KMS-11 (cell line): ENCODE results near the gene FMR1NB.

Experiments used
- H2AFZ ChIP-seq: fragments of 200-600 bp; sonication (generic); 2 replicates; pipeline ENCODE4 v1.6.1; 2016; ENCODE audit warnings: antibody characterized with exemption, mixed run types, low read depth
- H3K27ac ChIP-seq: fragments of 200-600 bp; sonication (generic); 2 replicates; pipeline ENCODE4 v1.6.1; 2016; ENCODE audit warnings: mild to moderate bottlenecking, mixed run types
- H3K27me3 ChIP-seq: fragments of 200-600 bp; sonication (generic); 2 replicates; pipeline ENCODE4 v1.6.1; 2017; ENCODE audit warnings: mild to moderate bottlenecking, low read depth, mixed run types, moderate library complexity; ENCODE audit not compliant: insufficient read depth
- H3K36me3 ChIP-seq: fragments of 200-600 bp; sonication (generic); 2 replicates; pipeline ENCODE4 v1.6.1; 2017; ENCODE audit warnings: mild to moderate bottlenecking, mixed run types; ENCODE audit not compliant: insufficient read depth
- H3K4me1 ChIP-seq: fragments of 200-600 bp; sonication (generic); 2 replicates; pipeline ENCODE4 v1.6.1; 2016; ENCODE audit warnings: mild to moderate bottlenecking, low read depth, mixed run types; ENCODE audit not compliant: poor library complexity, severe bottlenecking
- H3K4me2 ChIP-seq: fragments of 200-600 bp; sonication (generic); 2 replicates; pipeline ENCODE4 v1.7.0; 2016; ENCODE audit warnings: mild to moderate bottlenecking, mixed run types
- H3K4me3 ChIP-seq: fragments of 200-600 bp; sonication (generic); IDR thresholded peaks from 2 replicates; pipeline ENCODE4 v1.6.1; 2017; ENCODE audit warnings: low read depth, low read length, mixed read lengths; ENCODE audit not compliant: insufficient read depth
- H3K79me2 ChIP-seq: fragments of 200-600 bp; sonication (generic); 2 replicates; pipeline ENCODE4 v1.6.1; 2016; ENCODE audit warnings: low read depth, mixed run types; ENCODE audit not compliant: insufficient read depth
- H3K9ac ChIP-seq: fragments of 200-600 bp; sonication (generic); 2 replicates; pipeline ENCODE4 v1.6.1; 2016; ENCODE audit warnings: mild to moderate bottlenecking, mixed run types
- H4K20me1 ChIP-seq: fragments of 200-600 bp; sonication (generic); 2 replicates; pipeline ENCODE4 v1.6.1; 2016; ENCODE audit warnings: mild to moderate bottlenecking, mixed run types; ENCODE audit not compliant: insufficient read depth
- CTCF ChIP-seq: fragments of 200-600 bp; sonication (generic); conservative IDR thresholded peaks from 2 replicates; pipeline ENCODE4 v1.6.1; 2017; ENCODE audit warnings: low read depth, mild to moderate bottlenecking, antibody characterized with exemption, low read length, moderate library complexity, mixed read lengths

Gene FMR1NB

GRCh38 chrX:148069759-148070503 lies 88.8 kb downstream of the FMR1NB start:
- Histone ChIP-seq H3K4me2 (no peak overlapping the region), H3K79me2 (no peaks in the 10 kb centered on the region), H3K9ac (no peak overlapping the region), H2AFZ (no peak overlapping the region), H3K4me1 (no peaks in the 10 kb centered on the region), H4K20me1 (no peaks in the 10 kb centered on the region), H3K36me3 (no peaks in the 10 kb centered on the region), H3K27ac (no peak overlapping the region), H3K4me3 (no peak overlapping the region), H3K27me3 (no peaks in the 10 kb centered on the region)
- no peak for TF ChIP-seq CTCF

- no peaks in the 10 kb centered on the region for H3K4me1 ChIP-seq
- H3K36me3 ChIP-seq = no peaks in the 10 kb centered on the region
- H3K9ac ChIP-seq = no peak overlapping the region
- no peaks in the 10 kb centered on the region for H3K27me3 ChIP-seq
- no peak overlapping the region for H2AFZ ChIP-seq
- no peak overlapping the region for H3K4me2 ChIP-seq
- H3K4me3 ChIP-seq = no peak overlapping the region
- H3K27ac ChIP-seq = no peak overlapping the region
- H3K79me2 ChIP-seq = no peaks in the 10 kb centered on the region
- H4K20me1 ChIP-seq = no peaks in the 10 kb centered on the region
- TF ChIP-seq CTCF = no peak
Observed at GRCh38 chrX:148070504-148070877, 89.4 kb downstream of the FMR1NB start.
